ENCODE measurements around the gene TF.

TF gene

DNA sequence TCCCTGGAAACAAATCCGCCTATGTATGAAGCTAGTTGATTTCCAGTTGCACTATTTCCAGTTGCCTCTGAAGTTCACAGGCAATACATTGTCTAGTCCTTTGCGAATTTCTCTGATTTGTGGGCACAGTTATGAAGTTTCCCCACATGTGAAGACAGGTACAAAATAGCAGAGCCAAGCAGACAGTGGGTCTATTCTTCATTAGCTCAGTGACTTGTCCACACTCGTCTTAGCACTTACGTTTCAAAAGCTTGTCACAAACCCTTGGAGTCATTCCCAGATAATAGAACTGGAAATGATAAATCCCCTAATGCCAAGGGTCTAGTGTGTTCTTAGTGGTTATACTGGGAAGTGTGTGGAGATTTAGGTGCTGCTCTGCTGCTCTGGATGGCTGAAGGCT, 73.9 kb downstream of the TF start:
- no peak for DNase-seq (ENCODE audit: low read depth, low spot score)
- TF ChIP-seq, protein P1, sequence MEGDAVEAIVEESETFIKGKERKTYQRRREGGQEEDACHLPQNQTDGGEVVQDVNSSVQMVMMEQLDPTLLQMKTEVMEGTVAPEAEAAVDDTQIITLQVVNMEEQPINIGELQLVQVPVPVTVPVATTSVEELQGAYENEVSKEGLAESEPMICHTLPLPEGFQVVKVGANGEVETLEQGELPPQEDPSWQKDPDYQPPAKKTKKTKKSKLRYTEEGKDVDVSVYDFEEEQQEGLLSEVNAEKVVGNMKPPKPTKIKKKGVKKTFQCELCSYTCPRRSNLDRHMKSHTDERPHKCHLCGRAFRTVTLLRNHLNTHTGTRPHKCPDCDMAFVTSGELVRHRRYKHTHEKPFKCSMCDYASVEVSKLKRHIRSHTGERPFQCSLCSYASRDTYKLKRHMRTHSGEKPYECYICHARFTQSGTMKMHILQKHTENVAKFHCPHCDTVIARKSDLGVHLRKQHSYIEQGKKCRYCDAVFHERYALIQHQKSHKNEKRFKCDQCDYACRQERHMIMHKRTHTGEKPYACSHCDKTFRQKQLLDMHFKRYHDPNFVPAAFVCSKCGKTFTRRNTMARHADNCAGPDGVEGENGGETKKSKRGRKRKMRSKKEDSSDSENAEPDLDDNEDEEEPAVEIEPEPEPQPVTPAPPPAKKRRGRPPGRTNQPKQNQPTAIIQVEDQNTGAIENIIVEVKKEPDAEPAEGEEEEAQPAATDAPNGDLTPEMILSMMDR (IDR thresholded peaks at IDR 0.05; ENCODE audit: low read depth, low read length), result no peak
- in situ Hi-C loops (cut with HindIII; ENCODE audit: low sequenced_read_pairs), result no loop called here
- no peak overlapping the region for H3K4me3 ChIP-seq (ENCODE audit: low read depth, low read length)

DNA sequence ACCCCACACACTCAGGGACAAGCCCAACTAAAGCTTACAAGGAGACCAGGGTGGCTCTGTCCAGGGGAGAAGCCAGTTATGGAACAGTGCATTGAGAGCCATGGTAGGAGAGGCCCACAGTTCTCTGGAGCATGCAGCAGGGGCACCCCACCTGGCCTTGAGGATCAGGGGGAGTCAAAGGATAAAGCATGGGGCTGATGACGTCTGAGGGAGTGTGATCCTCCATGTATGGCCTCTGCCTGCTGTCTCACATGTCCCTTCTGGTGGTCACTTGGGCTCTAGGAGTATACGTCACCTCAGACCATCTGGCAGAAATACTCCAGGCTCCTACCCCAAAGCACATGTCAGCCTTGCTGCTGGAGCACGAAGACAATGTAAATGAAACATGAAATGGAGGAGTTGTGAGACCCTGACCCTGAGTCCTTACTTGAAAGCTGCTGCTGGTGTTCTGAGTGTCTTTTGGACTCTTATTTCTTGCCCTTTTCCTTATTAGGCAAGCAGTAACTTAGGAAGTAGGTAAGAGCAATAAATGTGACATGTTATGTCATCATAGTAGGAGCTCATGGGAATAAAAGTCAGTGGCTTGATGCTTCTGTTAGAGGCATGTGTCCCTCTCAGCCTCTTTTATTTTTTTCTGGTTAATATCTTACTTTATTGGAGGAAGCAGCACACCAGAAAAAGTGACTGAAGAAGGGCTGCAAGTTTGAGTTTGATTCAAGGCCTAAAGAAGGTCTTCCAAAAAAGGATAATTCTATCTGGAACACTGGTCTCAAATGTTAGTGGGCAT, 74.9 kb downstream of the TF start:
- TF ChIP-seq, protein P1 (IDR thresholded peaks at IDR 0.05; ENCODE audit: low read depth, low read length), result no peak
- in situ Hi-C loops (cut with HindIII; ENCODE audit: low sequenced_read_pairs), result no loop called here
- H3K4me3 ChIP-seq (ENCODE audit: low read depth, low read length), result no peak overlapping the region
- DNase-seq (ENCODE audit: low read depth, low spot score), result no peak

DNA sequence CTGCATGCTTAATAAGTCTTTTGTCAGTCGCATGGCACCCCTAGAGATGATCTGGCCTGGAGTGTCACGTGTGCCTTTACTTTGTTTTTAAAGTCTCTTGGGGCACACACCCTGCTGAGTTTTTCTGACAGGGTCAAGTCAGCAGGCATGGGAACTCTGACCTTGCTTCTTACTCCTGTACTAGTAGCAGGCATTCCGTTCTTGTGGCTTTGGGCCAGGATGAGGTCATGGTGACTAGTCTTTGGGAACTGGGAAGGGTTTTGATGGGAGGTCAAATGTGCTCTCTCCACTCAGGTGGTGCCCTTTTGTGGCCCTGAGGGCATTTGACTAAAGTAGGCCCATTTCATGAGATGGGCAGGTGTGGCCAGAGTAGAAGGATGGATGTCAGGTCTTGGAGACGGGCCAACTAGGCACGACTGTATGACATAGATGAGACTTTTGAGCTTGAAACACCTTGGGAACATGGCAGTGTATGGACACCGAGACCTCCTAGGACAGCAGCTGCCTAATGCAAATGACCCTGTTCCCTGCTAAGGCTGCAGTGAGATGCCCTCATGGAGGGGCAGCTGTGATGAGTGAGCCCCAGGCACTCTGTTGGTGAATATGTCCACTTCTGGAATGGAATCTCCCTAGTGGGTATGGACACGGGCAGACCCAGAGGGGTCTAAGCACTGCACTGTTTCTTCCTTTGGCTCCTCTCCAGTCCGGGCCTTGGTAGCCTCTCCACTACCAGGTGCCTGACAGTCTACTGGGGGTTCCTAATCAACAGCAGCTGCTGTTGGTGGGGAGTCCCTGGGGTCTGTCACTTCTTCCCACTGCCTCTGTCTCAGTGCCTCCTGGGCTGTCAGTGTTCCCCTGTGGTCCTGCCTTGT, 75.8 kb downstream of the TF start:
- TF ChIP-seq, protein P1 (IDR thresholded peaks at IDR 0.05; ENCODE audit: low read depth, low read length), result peak; percentile 41
- in situ Hi-C loops (cut with HindIII; ENCODE audit: low sequenced_read_pairs), result no loop called here
- DNase-seq (ENCODE audit: low read depth, low spot score), result peak; percentile 71
- H3K4me3 ChIP-seq (ENCODE audit: low read depth, low read length), result no peak overlapping the region

DNA sequence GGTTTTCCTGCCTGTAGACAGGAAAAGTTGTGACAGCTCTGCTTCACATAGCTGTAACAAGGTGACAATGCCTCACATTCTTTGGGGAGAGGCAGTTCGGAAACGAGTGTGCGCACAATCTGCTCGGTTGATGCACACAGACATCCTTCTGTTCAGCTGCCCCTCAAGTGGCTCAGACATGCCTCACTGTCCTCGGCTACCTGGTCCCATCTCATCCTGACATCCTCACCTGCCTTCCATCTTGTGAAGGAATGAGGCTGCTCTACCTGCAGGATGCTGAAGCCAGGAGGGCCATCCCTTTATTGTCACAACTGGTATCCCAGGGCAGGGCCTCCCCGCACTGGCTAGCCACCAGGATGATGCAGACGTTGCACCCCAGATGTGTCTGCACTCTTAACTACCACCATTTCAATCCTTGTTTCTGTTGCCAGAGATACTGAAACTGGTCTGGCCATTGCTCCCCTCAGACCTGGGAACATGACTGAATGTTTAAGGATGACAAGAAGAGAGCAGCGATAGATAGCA, 78.8 kb downstream of the TF start:
- H3K4me3 ChIP-seq (ENCODE audit: low read depth, low read length), result no peak overlapping the region
- no peak for DNase-seq (ENCODE audit: low read depth, low spot score)
- TF ChIP-seq, protein P1 (IDR thresholded peaks at IDR 0.05; ENCODE audit: low read depth, low read length), result no peak
- in situ Hi-C loops (cut with HindIII; ENCODE audit: low sequenced_read_pairs), result no loop called here

DNA sequence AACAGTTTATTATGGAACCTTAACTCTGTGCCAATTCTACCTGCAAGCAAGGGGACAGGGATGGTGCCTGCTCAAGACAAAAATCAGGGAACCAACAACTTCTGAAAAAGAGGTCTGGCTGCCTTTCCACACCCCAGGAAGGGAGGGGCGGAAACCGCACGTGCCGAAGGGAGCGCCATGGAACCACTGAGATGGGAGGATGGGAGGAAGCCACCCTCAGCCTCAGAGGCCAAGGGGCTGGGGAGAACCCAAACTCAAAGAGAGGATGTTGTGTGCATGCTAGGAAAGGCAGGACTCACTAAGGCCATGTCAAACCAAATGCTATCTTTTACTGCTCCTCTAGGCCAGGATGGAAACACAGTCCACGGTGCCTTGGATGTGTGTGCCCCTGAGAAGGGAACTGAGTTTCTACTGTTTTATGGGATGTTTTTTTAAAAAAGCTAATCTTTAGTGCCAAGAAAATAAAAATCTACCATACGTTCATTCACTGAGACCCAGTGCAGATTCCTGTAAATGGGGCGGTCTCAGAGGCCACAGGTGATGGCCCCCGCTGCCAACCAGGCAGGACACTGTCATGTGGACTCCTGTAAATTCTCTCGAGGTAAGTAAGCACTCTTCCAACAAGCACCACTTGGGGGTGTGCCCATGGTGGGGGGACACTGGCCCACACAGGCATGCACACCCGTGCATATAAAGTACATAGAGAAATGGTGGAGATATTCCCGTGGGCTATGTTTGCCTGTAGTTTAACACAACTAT, 80.0 kb downstream of the TF start:
- TF ChIP-seq, protein P1 (IDR thresholded peaks at IDR 0.05; ENCODE audit: low read depth, low read length), result no peak

DNA sequence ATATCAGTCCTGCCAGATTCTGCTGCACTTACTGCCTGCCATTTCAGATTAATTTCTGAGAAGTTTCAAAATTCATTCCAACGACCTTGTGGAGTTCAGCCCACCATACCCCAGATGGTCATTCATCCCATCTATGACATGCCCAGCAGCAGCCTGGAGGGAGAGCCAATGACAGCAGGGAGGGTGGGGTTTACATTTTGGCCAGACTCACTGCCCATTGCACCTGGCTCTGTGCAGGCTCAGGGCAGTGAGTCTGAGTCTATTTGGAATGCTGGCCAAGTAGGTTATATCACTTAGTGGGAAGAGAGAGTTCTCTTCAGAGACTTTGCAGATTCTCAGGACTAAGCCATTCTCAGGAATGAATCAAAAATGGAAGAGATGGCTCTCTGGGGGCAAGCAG, 80.9 kb downstream of the TF start:
- TF ChIP-seq, protein P1 (IDR thresholded peaks at IDR 0.05; ENCODE audit: low read depth, low read length), result no peak
- DNase-seq (ENCODE audit: low read depth, low spot score), result no peak
- in situ Hi-C loops (cut with HindIII; ENCODE audit: low sequenced_read_pairs), result no loop called here
- H3K4me3 ChIP-seq (ENCODE audit: low read depth, low read length), result no peak overlapping the region

More for the DNA sequence above, 80.0 kb downstream of the TF start:
- DNase-seq (ENCODE audit: low read depth, low spot score), result no peak
- in situ Hi-C loops (cut with HindIII; ENCODE audit: low sequenced_read_pairs), result no loop called here
- no peak overlapping the region for H3K4me3 ChIP-seq (ENCODE audit: low read depth, low read length)

Data from astrocyte of the spinal cord (primary cell).